Measurements from ENCODE around the gene METTL16. TPM values are rescaled to one million over a fixed set of nuclear protein-coding genes. Genes with fewer than 3 reads are reported as not detected.

The METTL16 gene
- total and polyA plus RNA-seq, 2 donors (not counting 1 experiment from before 2014, with no cell fraction given): 19.2 to 56.5 TPM

DNA sequence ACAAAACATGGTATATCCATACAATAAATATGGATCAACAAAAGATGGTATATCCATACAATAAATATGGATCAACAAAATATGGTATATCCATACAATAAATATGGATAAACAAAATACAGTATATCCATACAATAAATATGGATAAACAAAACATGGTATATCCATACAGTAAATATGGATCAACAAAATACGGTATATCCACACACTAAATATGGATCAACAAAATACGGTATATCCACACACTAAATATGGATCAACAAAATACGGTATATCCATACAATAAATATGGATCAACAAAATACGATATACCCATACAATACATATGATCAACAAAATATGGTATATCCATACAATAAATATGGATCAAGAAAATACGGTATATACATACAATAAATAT lies 8.1 kb downstream of the METTL16 start:
- Histone ChIP-seq H3K27me3 (replicated peaks in 1 of 4; ENCODE audit: control extremely low read depth in 1 of 4, control insufficient read depth in 3 of 4, insufficient read depth in 4 of 4, low read length in 3 of 4) (no peaks in the 10 kb centered on the region), H3K36me3 (replicated peaks in 1 of 2; ENCODE audit: control extremely low read depth in 1 of 2, control insufficient read depth in 1 of 2, extremely low read depth in 1 of 2, insufficient read depth in 2 of 2, low read length in 1 of 2) (peaks cover 13 to 35% of the 10 kb centered on the region in 2 experiments), H3K27ac (ENCODE audit: low read length in 2 of 2) (no peak overlapping the region), H4K20me1 (ENCODE audit: control insufficient read depth, insufficient read depth, low read length, poor library complexity, severe bottlenecking) (peaks cover 14% of the 10 kb centered on the region), H2AFZ (ENCODE audit: insufficient read depth, low read depth, low read length, poor library complexity, severe bottlenecking) (no peak overlapping the region), H3K79me2 (ENCODE audit: control insufficient read depth, insufficient read depth, low read length) (peaks cover 78% of the 10 kb centered on the region), H3K4me1 (ENCODE audit: control insufficient read depth in 2 of 2, insufficient read depth in 2 of 2, low read length in 2 of 2) (peaks cover 0 to 1% of the 10 kb centered on the region in 2 donors), H3K4me3 (ENCODE audit: control extremely low read depth in 1 of 5, extremely low read depth in 1 of 5, insufficient read depth in 1 of 5, low read depth in 2 of 5, low read length in 4 of 5) (no peak overlapping the region), H3K4me2 (replicated peaks; ENCODE audit: low read depth, low read length, poor library complexity, severe bottlenecking) (no peak overlapping the region), H3K9me3 (ENCODE audit: control extremely low read depth in 1 of 3, control insufficient read depth in 2 of 3, insufficient read depth in 1 of 3, low read length in 2 of 3) (peaks cover 0 to 6% (median 0%) of the 10 kb centered on the region in 3 donors), H3K9ac (ENCODE audit: low read length) (no peak overlapping the region)
- ATAC-seq (ENCODE audit: low read depth): no peak
- Mint-ChIP-seq H3K4me1 (peaks cover 19% of the 10 kb centered on the region), H3K27ac (no peak overlapping the region), H3K9me3 (ENCODE audit: insufficient read depth) (no peaks in the 10 kb centered on the region), H3K4me3 (no peak overlapping the region), H3K27me3 (no peaks in the 10 kb centered on the region)
- no peak for TF ChIP-seq EZH2 (IDR thresholded peaks at IDR 0.05; ENCODE audit: borderline replicate concordance, insufficient read depth, low read depth, low read length, poor library complexity, severe bottlenecking)
- TF ChIP-seq, protein P1, sequence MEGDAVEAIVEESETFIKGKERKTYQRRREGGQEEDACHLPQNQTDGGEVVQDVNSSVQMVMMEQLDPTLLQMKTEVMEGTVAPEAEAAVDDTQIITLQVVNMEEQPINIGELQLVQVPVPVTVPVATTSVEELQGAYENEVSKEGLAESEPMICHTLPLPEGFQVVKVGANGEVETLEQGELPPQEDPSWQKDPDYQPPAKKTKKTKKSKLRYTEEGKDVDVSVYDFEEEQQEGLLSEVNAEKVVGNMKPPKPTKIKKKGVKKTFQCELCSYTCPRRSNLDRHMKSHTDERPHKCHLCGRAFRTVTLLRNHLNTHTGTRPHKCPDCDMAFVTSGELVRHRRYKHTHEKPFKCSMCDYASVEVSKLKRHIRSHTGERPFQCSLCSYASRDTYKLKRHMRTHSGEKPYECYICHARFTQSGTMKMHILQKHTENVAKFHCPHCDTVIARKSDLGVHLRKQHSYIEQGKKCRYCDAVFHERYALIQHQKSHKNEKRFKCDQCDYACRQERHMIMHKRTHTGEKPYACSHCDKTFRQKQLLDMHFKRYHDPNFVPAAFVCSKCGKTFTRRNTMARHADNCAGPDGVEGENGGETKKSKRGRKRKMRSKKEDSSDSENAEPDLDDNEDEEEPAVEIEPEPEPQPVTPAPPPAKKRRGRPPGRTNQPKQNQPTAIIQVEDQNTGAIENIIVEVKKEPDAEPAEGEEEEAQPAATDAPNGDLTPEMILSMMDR (IDR thresholded peaks at IDR 0.05): no peak
- no peak for DNase-seq
- intact Hi-C loops (cut with micrococcal nuclease): no loop called here
- ChIA-PET CTCF (no interaction called here), POLR2A (no interaction called here)
- no CpG with 5 or more reads among the region's 5 CpGs for WGBS (ENCODE audit: insufficient coverage)

DNA sequence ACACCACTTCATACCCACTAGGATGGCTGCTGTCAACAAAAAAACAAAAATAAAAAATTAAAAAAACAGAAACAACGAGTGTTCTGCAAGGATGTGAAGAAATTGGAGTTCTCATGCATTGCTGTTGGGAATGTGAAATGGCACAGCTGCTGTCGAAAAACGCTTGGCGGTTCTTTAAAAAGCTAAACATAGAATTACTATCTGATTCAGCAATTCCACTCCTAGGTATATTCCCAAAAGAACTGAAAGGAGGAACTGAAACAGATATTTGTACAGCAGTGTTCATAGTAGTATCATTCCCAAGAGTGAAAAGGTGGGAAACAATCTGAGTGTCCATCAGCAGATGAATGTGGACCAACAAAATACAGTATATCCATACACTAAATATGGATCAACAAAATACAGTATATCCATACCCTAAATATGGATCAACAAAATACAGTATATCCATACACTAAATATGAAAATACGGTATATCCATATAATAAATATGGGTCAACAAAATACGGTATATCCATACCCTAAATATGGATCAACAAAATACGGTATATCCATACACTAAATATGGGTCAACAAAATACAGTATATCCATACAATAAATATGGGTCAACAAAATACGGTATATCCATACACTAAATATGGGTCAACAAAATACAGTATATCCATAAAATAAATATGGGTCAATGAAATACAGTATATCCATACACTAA lies 8.7 kb downstream of the METTL16 start:
- no peak for ATAC-seq (ENCODE audit: low read depth)
- peaks cover 13% of the 10 kb centered on the region for H3K4me1 Mint-ChIP-seq
- CTCF ChIA-PET: no interaction called here

More for the DNA sequence above, 8.7 kb downstream of the METTL16 start:
- WGBS (ENCODE audit: insufficient coverage): no CpG with 5 or more reads among the region's 8 CpGs
- Histone ChIP-seq H3K27me3 (replicated peaks in 1 of 4; ENCODE audit: control extremely low read depth in 1 of 4, control insufficient read depth in 3 of 4, insufficient read depth in 4 of 4, low read length in 3 of 4) (no peaks in the 10 kb centered on the region), H3K79me2 (ENCODE audit: control insufficient read depth, insufficient read depth, low read length) (peaks cover 78% of the 10 kb centered on the region), H3K9ac (ENCODE audit: low read length) (no peak overlapping the region), H2AFZ (ENCODE audit: insufficient read depth, low read depth, low read length, poor library complexity, severe bottlenecking) (no peak overlapping the region), H4K20me1 (ENCODE audit: control insufficient read depth, insufficient read depth, low read length, poor library complexity, severe bottlenecking) (peaks cover 13% of the 10 kb centered on the region), H3K4me1 (ENCODE audit: control insufficient read depth in 2 of 2, insufficient read depth in 2 of 2, low read length in 2 of 2) (no peaks in the 10 kb centered on the region), H3K4me3 (ENCODE audit: control extremely low read depth in 1 of 5, extremely low read depth in 1 of 5, insufficient read depth in 1 of 5, low read depth in 2 of 5, low read length in 4 of 5) (no peak overlapping the region), H3K4me2 (replicated peaks; ENCODE audit: low read depth, low read length, poor library complexity, severe bottlenecking) (no peak overlapping the region), H3K9me3 (ENCODE audit: control extremely low read depth in 1 of 3, control insufficient read depth in 2 of 3, insufficient read depth in 1 of 3, low read length in 2 of 3) (peaks cover 0 to 6% (median 0%) of the 10 kb centered on the region in 3 donors), H3K27ac (ENCODE audit: low read length in 2 of 2) (no peak overlapping the region), H3K36me3 (replicated peaks in 1 of 2; ENCODE audit: control extremely low read depth in 1 of 2, control insufficient read depth in 1 of 2, extremely low read depth in 1 of 2, insufficient read depth in 2 of 2, low read length in 1 of 2) (peaks cover 13 to 32% of the 10 kb centered on the region in 2 experiments)
- POLR2A ChIA-PET: no interaction called here
- intact Hi-C loops (cut with micrococcal nuclease): no loop called here
- Mint-ChIP-seq H3K27ac (no peak overlapping the region), H3K9me3 (ENCODE audit: insufficient read depth) (no peaks in the 10 kb centered on the region), H3K4me3 (no peak overlapping the region), H3K27me3 (no peaks in the 10 kb centered on the region)
- DNase-seq: no peak
- TF ChIP-seq, protein P1 (IDR thresholded peaks at IDR 0.05): no peak
- TF ChIP-seq EZH2 (IDR thresholded peaks at IDR 0.05; ENCODE audit: borderline replicate concordance, insufficient read depth, low read depth, low read length, poor library complexity, severe bottlenecking): no peak

All from B cell (primary cell).